Islet of Langerhans (tissue), 1 donor: ENCODE data around the gene CYP26B1.

Source experiments
- FAIRE-seq: peaks from one replicate; lab custom pipeline; 2011; peaks lifted over from hg19 to GRCh38; lab: Jason Lieb, UNC

The CYP26B1 gene

DNA sequence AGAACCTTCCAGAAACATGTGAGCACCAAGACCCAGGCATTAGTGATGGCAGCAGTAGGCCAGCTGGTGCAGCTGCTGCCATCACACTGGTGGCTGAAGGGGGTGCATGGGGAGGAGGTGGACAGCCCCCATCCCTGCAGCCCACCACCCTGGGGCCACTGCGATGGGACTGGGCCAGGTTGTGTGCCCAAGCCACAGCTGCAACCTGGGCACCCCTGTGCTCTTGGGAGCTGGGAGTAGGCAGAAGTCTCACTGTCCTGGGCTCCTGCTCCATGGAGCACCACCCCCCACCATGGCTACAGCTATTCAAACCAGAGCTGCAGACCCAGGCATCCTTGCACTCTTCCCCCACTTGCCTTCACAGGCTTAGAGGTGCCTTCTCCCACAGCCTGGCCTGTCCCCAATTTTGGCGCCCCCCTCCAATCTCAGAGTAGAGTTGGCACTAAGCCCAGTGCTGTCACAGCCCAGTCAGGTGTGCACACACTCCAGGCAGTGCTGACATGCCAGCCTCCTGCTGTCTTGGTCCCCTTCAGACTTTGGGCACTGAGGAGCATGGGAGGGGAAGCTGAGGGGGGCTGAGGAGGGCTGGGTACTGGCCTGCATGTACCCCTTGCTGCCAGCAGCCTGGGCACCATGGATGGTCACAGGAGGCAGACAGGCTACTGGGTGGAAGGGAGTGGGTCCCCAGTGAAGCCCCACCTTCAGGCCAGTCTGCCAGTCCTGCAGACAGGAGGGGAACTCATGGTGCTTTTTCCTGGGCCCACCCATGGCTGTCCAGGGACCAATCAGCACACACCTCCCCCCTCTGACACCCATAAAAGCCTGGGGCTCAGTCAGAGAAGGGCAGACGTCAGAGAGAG lies 67.1 kb downstream of the CYP26B1 start:
- no peak for FAIRE-seq
